Brain microvascular endothelial cell (primary cell): ENCODE data around the gene ALKBH5.

Experiments used
- DNase-seq: peaks from one replicate; pipeline ENCODE4 v3.0.0-alpha.2; 2020
- H3K27ac ChIP-seq: fragments of 250-450 bp; sonication (Bioruptor Pico); 2 replicates; pipeline ENCODE4 v1.5.1; 2020; ENCODE audit warnings: mild to moderate bottlenecking, moderate library complexity
- H3K27me3 ChIP-seq: fragments of 250-450 bp; sonication (Bioruptor Pico); replicated peaks from 2 replicates; pipeline ENCODE4 v1.5.1; 2020; ENCODE audit warnings: mild to moderate bottlenecking
- H3K36me3 ChIP-seq: fragments of 250-450 bp; sonication (Bioruptor Pico); replicated peaks from 2 replicates; pipeline ENCODE4 v1.5.1; 2020; ENCODE audit warnings: mild to moderate bottlenecking
- H3K4me3 ChIP-seq: 2 replicates; pipeline ENCODE4 v1.5.1; 2011; ENCODE audit warnings: low read depth, mild to moderate bottlenecking, control low read depth, low read length, moderate library complexity
- in situ Hi-C: cut with HindIII; loops from 2 replicates; pipeline ENCODE4 v1.10.0; 2017; ENCODE audit warnings: low sequenced_read_pairs, low pct_ligation_motif_present
- TF ChIP-seq, protein P1 (sequence below): IDR thresholded peaks from 2 replicates; pipeline ENCODE4 v1.5.1; 2011; ENCODE audit warnings: low read depth, mild to moderate bottlenecking, moderate library complexity, low read length, control low read depth, inconsistent platforms; ENCODE audit errors: missing control alignments

ALKBH5 gene

DNA sequence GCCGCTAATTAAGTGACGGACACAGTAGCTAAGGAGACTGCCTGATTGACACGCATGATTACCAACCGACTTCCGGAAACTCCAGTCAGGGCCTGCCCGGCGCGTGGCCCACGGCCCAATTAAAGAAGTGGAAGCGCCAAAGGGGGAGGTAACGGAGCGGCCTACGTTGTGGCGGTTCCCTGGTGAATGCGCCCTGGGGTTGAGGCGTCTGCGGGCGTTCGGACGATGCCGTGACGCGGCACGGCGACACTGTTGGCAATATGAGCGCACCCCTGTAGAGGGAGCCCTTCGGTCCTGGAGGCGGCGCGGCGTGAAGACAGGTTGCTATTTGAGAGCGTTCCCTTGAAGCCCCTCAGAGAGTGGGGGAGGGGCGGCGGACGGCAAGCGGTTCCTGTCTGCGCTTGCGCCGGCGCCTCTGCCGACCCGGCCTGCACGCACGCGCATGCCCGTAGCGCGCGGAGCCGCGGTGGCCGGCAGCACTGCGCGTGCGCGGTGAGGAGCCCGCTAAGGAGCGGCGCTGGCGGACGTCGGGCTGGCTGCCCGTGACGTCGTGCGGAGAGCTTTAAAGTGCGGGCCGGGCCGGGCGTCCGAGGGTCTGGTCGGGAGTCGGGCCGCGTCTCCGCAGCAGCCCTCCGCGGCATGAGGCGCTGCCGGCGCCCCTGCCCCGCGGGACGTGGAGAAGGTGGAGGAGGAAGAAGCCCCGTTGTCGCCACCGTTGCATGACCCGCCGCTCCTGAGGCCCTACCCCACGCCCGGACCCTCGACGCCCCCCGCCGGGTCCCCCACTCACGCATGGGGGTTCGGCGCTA is at the start of gene ALKBH5:
Gene ALKBH5 (plus strand): TSS at position 495 of the 809 bp plus-strand sequence. CDS start 416 bp downstream, outside the sequence.
- H3K36me3 ChIP-seq: no peaks in the 10 kb centered on the region
- peak; percentile 100 for DNase-seq
- peak within 1 kb of the TSS; percentile 87 for H3K4me3 ChIP-seq
- peak within 1 kb of the TSS; percentile 98 for H3K27ac ChIP-seq
- no peaks in the 10 kb centered on the region for H3K27me3 ChIP-seq
- in situ Hi-C loops: no loop called here
- TF ChIP-seq, protein P1, sequence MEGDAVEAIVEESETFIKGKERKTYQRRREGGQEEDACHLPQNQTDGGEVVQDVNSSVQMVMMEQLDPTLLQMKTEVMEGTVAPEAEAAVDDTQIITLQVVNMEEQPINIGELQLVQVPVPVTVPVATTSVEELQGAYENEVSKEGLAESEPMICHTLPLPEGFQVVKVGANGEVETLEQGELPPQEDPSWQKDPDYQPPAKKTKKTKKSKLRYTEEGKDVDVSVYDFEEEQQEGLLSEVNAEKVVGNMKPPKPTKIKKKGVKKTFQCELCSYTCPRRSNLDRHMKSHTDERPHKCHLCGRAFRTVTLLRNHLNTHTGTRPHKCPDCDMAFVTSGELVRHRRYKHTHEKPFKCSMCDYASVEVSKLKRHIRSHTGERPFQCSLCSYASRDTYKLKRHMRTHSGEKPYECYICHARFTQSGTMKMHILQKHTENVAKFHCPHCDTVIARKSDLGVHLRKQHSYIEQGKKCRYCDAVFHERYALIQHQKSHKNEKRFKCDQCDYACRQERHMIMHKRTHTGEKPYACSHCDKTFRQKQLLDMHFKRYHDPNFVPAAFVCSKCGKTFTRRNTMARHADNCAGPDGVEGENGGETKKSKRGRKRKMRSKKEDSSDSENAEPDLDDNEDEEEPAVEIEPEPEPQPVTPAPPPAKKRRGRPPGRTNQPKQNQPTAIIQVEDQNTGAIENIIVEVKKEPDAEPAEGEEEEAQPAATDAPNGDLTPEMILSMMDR: peak; percentile 63

DNA sequence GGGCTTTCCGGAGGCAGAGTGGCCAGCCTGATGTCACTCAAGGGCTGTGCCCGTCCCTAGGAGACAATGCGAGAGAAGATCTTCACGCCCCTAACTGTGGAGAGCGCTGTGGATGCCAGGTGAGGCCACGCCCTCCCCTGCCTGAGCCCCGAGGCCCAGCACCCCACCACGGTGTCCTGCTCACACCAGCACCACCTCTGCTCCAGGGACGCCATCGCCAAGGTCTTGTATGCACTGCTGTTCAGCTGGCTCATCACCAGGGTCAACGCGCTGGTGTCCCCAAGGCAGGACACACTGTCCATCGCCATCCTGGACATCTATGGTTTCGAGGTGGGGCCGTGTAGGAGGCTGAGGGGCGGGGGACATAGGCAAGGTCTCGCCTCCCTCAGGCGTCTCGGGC is 47.3 kb upstream of the ALKBH5 start:
- DNase-seq: no peak
- TF ChIP-seq, protein P1: no peak
- Histone ChIP-seq H3K36me3 (no peaks in the 10 kb centered on the region), H3K27ac (no peak overlapping the region), H3K4me3 (no peak overlapping the region), H3K27me3 (no peaks in the 10 kb centered on the region)
- in situ Hi-C loops: no loop called here

DNA sequence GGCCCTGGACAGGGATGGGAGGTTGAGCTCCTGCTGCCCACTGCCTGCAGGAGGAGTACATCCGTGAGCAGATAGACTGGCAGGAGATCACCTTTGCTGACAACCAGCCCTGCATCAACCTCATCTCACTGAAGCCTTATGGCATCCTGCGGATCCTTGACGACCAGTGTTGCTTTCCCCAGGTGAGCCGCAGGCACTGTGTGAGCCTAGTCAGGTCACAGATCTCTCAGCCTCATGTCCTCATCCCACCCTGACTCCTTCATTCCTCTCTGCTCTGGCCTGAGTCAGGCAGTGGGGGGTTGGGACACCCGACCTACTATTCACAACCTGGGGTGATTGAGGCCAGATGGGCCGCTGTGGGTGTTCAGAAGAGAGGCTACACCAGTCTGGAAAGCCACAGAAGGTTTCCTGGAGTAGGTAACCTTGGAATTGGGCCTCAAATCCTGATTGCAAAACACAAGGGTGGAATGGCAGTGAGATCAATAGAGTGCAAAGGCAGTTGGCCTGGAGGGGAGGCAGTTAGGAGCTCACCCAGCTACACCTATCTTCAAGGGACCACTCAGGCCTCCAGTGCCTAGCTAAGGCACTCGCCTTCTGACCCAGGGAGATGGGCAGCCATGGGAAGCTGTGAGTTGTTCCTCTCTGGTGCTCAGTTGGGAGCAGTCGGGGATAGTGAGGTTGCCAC is 45.4 kb upstream of the ALKBH5 start:
- DNase-seq: no peak
- Histone ChIP-seq H3K36me3 (no peaks in the 10 kb centered on the region), H3K27ac (no peak overlapping the region), H3K4me3 (no peak overlapping the region), H3K27me3 (no peaks in the 10 kb centered on the region)
- TF ChIP-seq, protein P1: no peak
- in situ Hi-C loops: no loop called here

DNA sequence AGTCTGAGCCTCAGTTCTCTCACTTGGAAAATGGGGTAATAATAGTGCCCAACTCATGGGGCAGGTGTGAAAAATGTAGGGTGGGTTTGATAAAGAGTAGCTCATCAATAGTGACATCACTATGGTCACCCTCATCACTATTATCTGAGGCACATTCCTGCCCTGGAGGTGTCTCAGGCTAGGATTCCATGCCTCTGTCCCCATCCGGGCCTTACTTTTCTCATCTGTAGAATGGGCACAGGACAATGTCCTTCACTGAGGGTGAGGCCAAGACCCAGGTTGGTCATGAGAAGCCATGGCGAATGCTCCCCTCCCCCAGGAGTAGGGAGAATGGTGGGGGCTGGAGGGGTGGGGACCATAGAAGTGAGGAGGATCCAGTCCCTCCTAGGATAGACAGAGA is 44.5 kb upstream of the ALKBH5 start:
- TF ChIP-seq, protein P1: no peak

DNA sequence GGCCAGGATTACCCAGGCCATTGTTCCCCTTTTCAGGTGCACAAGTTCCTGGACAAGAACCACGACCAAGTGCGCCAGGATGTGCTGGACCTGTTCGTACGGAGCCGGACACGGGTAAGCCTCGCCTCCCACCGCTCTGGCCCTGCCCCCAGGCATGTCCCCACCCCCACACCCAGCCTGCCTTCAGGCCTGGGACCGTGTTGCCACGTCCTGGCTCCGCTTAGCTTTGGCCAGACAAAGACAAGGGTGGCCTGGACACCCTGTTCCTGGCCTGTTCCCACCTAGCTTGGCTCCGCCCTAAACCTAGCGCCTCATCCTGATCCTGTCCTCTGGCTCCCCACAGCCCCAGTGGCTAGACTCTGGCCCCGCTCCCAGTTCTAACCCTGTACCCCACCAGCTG is 44.1 kb upstream of the ALKBH5 start:
- Histone ChIP-seq H3K27me3 (no peaks in the 10 kb centered on the region), H3K36me3 (no peaks in the 10 kb centered on the region), H3K27ac (no peak overlapping the region), H3K4me3 (no peak overlapping the region)
- DNase-seq: no peak
- TF ChIP-seq, protein P1: no peak
- in situ Hi-C loops: no loop called here

More for the DNA sequence above, 44.5 kb upstream of the ALKBH5 start:
- H3K27ac ChIP-seq: no peak overlapping the region
- H3K4me3 ChIP-seq: no peak overlapping the region
- DNase-seq: no peak
- in situ Hi-C loops: no loop called here
- H3K27me3 ChIP-seq: no peaks in the 10 kb centered on the region
- H3K36me3 ChIP-seq: no peaks in the 10 kb centered on the region
